Fibroblast of lung (primary cell): ENCODE measurements around the gene DBT.

ENCODE experiments used
- EZH2 ChIP-seq: IDR thresholded peaks from 2 replicates; pipeline ENCODE4 v1.5.1; 2012; ENCODE audit warnings: low read length, control low read depth, mild to moderate bottlenecking; ENCODE audit errors: missing control alignments
- TF ChIP-seq, protein P1 (sequence below), 2 donors: IDR thresholded peaks in 1 of 2; conservative IDR thresholded peaks in 1 of 2; 1 replicate in 1 of 2; 2 replicates in 1 of 2; pipeline ENCODE4 v1.5.1; 2011 to 2012; ENCODE audit warnings: low read length in 2 of 2, control low read depth in 1 of 2, inconsistent platforms in 1 of 2, low read depth in 1 of 2, mild to moderate bottlenecking in 1 of 2

DNA sequence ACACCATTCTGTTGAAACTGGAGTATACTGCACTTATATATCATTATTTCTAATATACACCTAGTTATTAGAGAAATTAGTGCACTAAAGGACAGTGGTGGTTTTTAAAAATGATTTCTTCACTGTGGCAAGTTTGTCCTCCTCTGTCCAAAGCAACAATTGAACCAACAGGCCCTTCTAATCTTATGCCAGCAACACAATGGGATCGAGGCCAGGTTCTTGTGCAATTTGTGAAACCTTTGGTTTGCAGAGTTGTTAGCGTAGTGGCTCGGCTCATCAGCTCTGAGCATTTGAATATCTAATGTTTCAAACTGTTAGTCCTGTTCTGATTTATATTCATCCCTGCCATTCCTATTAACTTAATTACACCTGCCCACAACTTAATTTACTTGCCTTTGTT lies 61.7 kb downstream of the DBT start:
- TF ChIP-seq, protein P1, sequence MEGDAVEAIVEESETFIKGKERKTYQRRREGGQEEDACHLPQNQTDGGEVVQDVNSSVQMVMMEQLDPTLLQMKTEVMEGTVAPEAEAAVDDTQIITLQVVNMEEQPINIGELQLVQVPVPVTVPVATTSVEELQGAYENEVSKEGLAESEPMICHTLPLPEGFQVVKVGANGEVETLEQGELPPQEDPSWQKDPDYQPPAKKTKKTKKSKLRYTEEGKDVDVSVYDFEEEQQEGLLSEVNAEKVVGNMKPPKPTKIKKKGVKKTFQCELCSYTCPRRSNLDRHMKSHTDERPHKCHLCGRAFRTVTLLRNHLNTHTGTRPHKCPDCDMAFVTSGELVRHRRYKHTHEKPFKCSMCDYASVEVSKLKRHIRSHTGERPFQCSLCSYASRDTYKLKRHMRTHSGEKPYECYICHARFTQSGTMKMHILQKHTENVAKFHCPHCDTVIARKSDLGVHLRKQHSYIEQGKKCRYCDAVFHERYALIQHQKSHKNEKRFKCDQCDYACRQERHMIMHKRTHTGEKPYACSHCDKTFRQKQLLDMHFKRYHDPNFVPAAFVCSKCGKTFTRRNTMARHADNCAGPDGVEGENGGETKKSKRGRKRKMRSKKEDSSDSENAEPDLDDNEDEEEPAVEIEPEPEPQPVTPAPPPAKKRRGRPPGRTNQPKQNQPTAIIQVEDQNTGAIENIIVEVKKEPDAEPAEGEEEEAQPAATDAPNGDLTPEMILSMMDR (conservative IDR thresholded peaks at IDR 0.05 in 1 of 2, IDR thresholded peaks at IDR 0.05 in 1 of 2; ENCODE audit: low read depth in 1 of 2, low read length in 2 of 2): no peak
- no peak for TF ChIP-seq EZH2
